ENCODE measurements around the gene DOC2B.

DNA sequence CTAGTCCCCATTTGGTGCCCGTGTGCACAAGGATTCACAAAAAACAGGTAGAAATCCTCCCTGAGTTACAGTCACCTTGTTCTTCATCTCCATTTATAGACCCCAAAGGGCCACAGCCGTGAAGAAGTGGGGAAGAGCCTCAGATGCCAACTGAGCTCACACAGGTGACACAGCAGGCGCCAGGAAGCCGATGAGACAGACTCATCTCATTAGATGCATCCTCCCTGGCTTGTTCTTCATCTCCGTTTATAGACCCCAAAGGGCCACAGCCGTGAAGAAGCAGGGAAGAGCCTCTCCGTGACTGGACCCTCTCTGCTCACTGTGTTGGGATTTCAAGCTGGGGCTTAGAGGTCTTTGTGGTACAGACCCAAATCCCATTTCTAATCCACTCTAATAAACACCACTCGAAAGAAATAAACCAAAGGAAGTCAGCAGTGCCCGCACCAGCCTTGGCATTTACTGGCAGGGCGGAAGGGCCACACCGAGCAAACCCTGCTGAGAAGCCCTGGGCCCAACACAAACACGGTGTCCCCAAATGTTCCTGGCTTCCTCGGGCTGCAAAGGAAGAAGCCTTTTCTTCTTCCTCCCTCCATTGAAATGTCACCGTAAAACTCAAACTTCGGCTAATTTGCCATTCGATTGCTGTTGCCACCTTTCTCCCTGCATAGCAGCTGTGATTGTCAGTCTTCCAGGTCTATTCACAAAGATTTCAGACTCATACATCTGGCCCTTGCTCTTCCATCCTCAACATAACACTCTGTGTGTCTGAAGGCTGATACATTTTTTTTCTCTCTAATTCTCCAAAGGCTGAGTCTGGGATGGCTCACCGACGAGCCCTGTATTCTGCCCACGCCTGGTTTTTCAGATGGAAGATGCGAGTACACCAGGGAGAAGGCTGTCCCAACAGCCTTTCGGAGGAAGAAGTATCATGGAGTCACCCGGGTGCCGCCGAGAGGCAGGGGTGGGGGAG, 44.9 kb upstream of the DOC2B start:
- TF ChIP-seq, protein P1, sequence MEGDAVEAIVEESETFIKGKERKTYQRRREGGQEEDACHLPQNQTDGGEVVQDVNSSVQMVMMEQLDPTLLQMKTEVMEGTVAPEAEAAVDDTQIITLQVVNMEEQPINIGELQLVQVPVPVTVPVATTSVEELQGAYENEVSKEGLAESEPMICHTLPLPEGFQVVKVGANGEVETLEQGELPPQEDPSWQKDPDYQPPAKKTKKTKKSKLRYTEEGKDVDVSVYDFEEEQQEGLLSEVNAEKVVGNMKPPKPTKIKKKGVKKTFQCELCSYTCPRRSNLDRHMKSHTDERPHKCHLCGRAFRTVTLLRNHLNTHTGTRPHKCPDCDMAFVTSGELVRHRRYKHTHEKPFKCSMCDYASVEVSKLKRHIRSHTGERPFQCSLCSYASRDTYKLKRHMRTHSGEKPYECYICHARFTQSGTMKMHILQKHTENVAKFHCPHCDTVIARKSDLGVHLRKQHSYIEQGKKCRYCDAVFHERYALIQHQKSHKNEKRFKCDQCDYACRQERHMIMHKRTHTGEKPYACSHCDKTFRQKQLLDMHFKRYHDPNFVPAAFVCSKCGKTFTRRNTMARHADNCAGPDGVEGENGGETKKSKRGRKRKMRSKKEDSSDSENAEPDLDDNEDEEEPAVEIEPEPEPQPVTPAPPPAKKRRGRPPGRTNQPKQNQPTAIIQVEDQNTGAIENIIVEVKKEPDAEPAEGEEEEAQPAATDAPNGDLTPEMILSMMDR (IDR thresholded peaks at IDR 0.05): no peak
- TF ChIP-seq POLR2A (IDR thresholded peaks at IDR 0.05): no peak

Measured in thyroid gland (tissue), 4 donors.